Muscle layer of duodenum (tissue), 2 donors: ENCODE measurements around the gene ENDOD1.

ENCODE experiments used
- H3K27ac ChIP-seq: one replicate; pipeline ENCODE4 v1.7.0; 2013; ENCODE audit warnings: mild to moderate bottlenecking, low read length
- H3K27me3 ChIP-seq: one replicate; pipeline ENCODE4 v1.7.0; 2013; ENCODE audit warnings: low read depth, mild to moderate bottlenecking, control low read depth, low read length
- H3K36me3 ChIP-seq, 2 donors: one replicate each; pipeline ENCODE4 v1.7.0; 2013; ENCODE audit warnings: low read length in 2 of 2, control low read depth in 1 of 2, mild to moderate bottlenecking in 1 of 2; ENCODE audit not compliant: insufficient read depth in 2 of 2, control insufficient read depth in 1 of 2
- H3K4me1 ChIP-seq, 2 donors: one replicate each; pipeline ENCODE4 v1.7.0; 2013; ENCODE audit warnings: low read length in 2 of 2, mild to moderate bottlenecking in 2 of 2, control low read depth in 1 of 2, moderate library complexity in 1 of 2; ENCODE audit not compliant: insufficient read depth in 2 of 2, control insufficient read depth in 1 of 2
- H3K4me3 ChIP-seq, 2 donors: one replicate each; pipeline ENCODE4 v1.7.0; 2013; ENCODE audit warnings: low read length in 2 of 2, low read depth in 1 of 2, mild to moderate bottlenecking in 1 of 2
- H3K9me3 ChIP-seq, 2 donors: one replicate each; pipeline ENCODE4 v1.7.0; 2013; ENCODE audit warnings: low read length in 2 of 2, control low read depth in 1 of 2, mild to moderate bottlenecking in 1 of 2; ENCODE audit not compliant: control insufficient read depth in 1 of 2
- donor health status: healthy.

Gene ENDOD1

GRCh38 chr11:95078526-95078925 lies 11.1 kb upstream of the ENDOD1 start:
- Histone ChIP-seq H3K9me3 (no peaks in the 10 kb centered on the region), H3K27me3 (no peaks in the 10 kb centered on the region), H3K4me1 (peaks cover 0 to 7% of the 10 kb centered on the region in 2 donors), H3K36me3 (no peaks in the 10 kb centered on the region), H3K27ac (no peak overlapping the region), H3K4me3 (no peak overlapping the region)

GRCh38 chr11:95081010-95081409 lies 8.6 kb upstream of the ENDOD1 start:
- no peak overlapping the region for H3K4me3 ChIP-seq
- H3K9me3 ChIP-seq, result no peaks in the 10 kb centered on the region
- H3K4me1 ChIP-seq, result peaks cover 0 to 3% of the 10 kb centered on the region in 2 donors
- H3K27me3 ChIP-seq, result no peaks in the 10 kb centered on the region
- H3K36me3 ChIP-seq, result no peaks in the 10 kb centered on the region
- H3K27ac ChIP-seq, result no peak overlapping the region

GRCh38 chr11:95081412-95081811 lies 8.2 kb upstream of the ENDOD1 start:
- peaks cover 0 to 3% of the 10 kb centered on the region in 2 donors for H3K4me1 ChIP-seq

GRCh38 chr11:95082576-95083001 lies 7.1 kb upstream of the ENDOD1 start:
- Histone ChIP-seq H3K27ac (no peak overlapping the region), H3K4me1 (no peaks in the 10 kb centered on the region), H3K9me3 (no peaks in the 10 kb centered on the region), H3K4me3 (no peak overlapping the region), H3K36me3 (no peaks in the 10 kb centered on the region), H3K27me3 (no peaks in the 10 kb centered on the region)

More at GRCh38 chr11:95081412-95081811, 8.2 kb upstream of the ENDOD1 start:
- Histone ChIP-seq H3K4me3 (no peak overlapping the region), H3K9me3 (no peaks in the 10 kb centered on the region), H3K27ac (no peak overlapping the region), H3K27me3 (no peaks in the 10 kb centered on the region), H3K36me3 (no peaks in the 10 kb centered on the region)

- no peaks in the 10 kb centered on the region for H3K27me3 ChIP-seq
Measured at GRCh38 chr11:95084509-95084908, 5.1 kb upstream of the ENDOD1 start.

GRCh38 chr11:95085117-95085816 lies 4.4 kb upstream of the ENDOD1 start:
- H3K4me3 ChIP-seq, result no peak overlapping the region
- H3K36me3 ChIP-seq, result no peaks in the 10 kb centered on the region
- no peaks in the 10 kb centered on the region for H3K9me3 ChIP-seq
- peaks cover 0 to 3% of the 10 kb centered on the region in 2 donors for H3K4me1 ChIP-seq
- no peak overlapping the region for H3K27ac ChIP-seq
- no peaks in the 10 kb centered on the region for H3K27me3 ChIP-seq

More at GRCh38 chr11:95084509-95084908, 5.1 kb upstream of the ENDOD1 start:
- Histone ChIP-seq H3K4me3 (no peak overlapping the region), H3K27ac (no peak overlapping the region), H3K4me1 (peaks cover 0 to 3% of the 10 kb centered on the region in 2 donors), H3K36me3 (no peaks in the 10 kb centered on the region), H3K9me3 (no peaks in the 10 kb centered on the region)

- Histone ChIP-seq H3K4me1 (peaks cover 0 to 3% of the 10 kb centered on the region in 2 donors), H3K4me3 (no peak overlapping the region), H3K27me3 (no peaks in the 10 kb centered on the region), H3K36me3 (no peaks in the 10 kb centered on the region), H3K27ac (no peak overlapping the region), H3K9me3 (no peaks in the 10 kb centered on the region)
Measured at GRCh38 chr11:95086151-95086550, 3.5 kb upstream of the ENDOD1 start.

GRCh38 chr11:95086836-95087570 lies 2.6 kb upstream of the ENDOD1 start:
- Histone ChIP-seq H3K27ac (no peak overlapping the region), H3K36me3 (no peaks in the 10 kb centered on the region), H3K9me3 (no peaks in the 10 kb centered on the region), H3K4me3 (no peak overlapping the region), H3K4me1 (peaks cover 0 to 3% of the 10 kb centered on the region in 2 donors), H3K27me3 (no peaks in the 10 kb centered on the region)

- Histone ChIP-seq H3K4me3 (peak overlapping the region; percentile 81 to 88), H3K27me3 (no peaks in the 10 kb centered on the region), H3K27ac (peak overlapping the region; percentile 68), H3K9me3 (no peaks in the 10 kb centered on the region), H3K36me3 (no peaks in the 10 kb centered on the region), H3K4me1 (peaks cover 0 to 7% of the 10 kb centered on the region in 2 donors)
Measured at GRCh38 chr11:95088946-95089619, 563 bp upstream of the ENDOD1 start.

GRCh38 chr11:95091663-95092180 lies 2.1 kb downstream of the ENDOD1 start:
- Histone ChIP-seq H3K9me3 (no peaks in the 10 kb centered on the region), H3K27ac (no peak overlapping the region), H3K27me3 (no peaks in the 10 kb centered on the region), H3K4me3 (peak overlapping the region in 1 of 2 donors; percentile 81), H3K36me3 (no peaks in the 10 kb centered on the region), H3K4me1 (peaks cover 0 to 10% of the 10 kb centered on the region in 2 donors)
